HL-60 (cell line): Measurements from ENCODE around the gene GHDC.

Source experiments
- CTCF ChIP-seq: IDR thresholded peaks from one replicate; pipeline ENCODE4 v1.5.1; 2011; ENCODE audit warnings: low read length, control low read depth, inconsistent platforms; ENCODE audit not compliant: insufficient read depth
- POLR2AphosphoS5 ChIP-seq: IDR thresholded peaks from 2 replicates; pipeline ENCODE4 v1.6.1; 2012; ENCODE audit warnings: low read depth
- REST ChIP-seq: IDR thresholded peaks from 2 replicates; pipeline ENCODE4 v1.6.1; 2012; ENCODE audit warnings: low read depth; ENCODE audit not compliant: insufficient replicate concordance

GRCh38 chr17:42190491-42191274 is 3.6 kb downstream of the GHDC start:
- no peak for TF ChIP-seq CTCF
- no peak for TF ChIP-seq POLR2AphosphoS5
- no peak for TF ChIP-seq REST
